SK-N-SH (cell line): Measurements from ENCODE around the gene LSP1. TPM values are rescaled to one million over a fixed set of nuclear protein-coding genes. Genes with fewer than 3 reads are reported as not detected.

Experiments
- CTCF ChIA-PET: fragments of 300-600, 350-600 bp; formaldehyde crosslinking; extraction: SDS; loops from one replicate; lab custom pipeline; 2021; lab: Yijun Ruan, JAX
- POLR2A ChIA-PET: fragments of 350-600 bp; sonication (Branson Sonifier 250); formaldehyde crosslinking; extraction: SDS; loops from one replicate; lab custom pipeline; 2020; ENCODE audit warnings: antibody characterized with exemption, inconsistent platforms; lab: Yijun Ruan, JAX
- DNase-seq: peaks from one replicate; pipeline ENCODE4 v3.0.0; 2012
- H2AFZ ChIP-seq: fragments of 200-600 bp; sonication (generic); 2 replicates; pipeline ENCODE4 v1.8.1; 2016; ENCODE audit warnings: antibody characterized with exemption, mild to moderate bottlenecking, low read depth
- H3F3A ChIP-seq: fragments of 200-600 bp; sonication (generic); replicated peaks from 2 replicates; pipeline ENCODE3; 2016; ENCODE audit warnings: antibody characterized with exemption, mild to moderate bottlenecking; ENCODE audit not compliant: insufficient read depth
- H3K27ac ChIP-seq, 2 experiments: fragments of 200-500 bp in 1 of 2; fragments of 200-600 bp in 1 of 2; sonication (Bioruptor generic) in 1 of 2; sonication (generic), shearing (Covaris generic) in 1 of 2; 2 replicates each; pipeline versions ENCODE4 v1.5.1 to v1.6.1; 2014 to 2016; ENCODE audit warnings: low read depth in 2 of 2, inconsistent platforms in 1 of 2, low read length in 1 of 2, mild to moderate bottlenecking in 1 of 2, mixed read lengths in 1 of 2
- H3K27me3 ChIP-seq: fragments of 200-600 bp; sonication (generic), shearing (Covaris generic); 2 replicates; pipeline ENCODE4 v1.6.1; 2016; ENCODE audit warnings: mixed run types; ENCODE audit not compliant: insufficient read depth
- H3K36me3 ChIP-seq, 2 experiments: fragments of 200-500 bp in 1 of 2; fragments of 200-600 bp in 1 of 2; sonication (Bioruptor generic) in 1 of 2; sonication (generic) in 1 of 2; replicated peaks in 1 of 2; 2 replicates each; pipeline versions ENCODE3 to v1.5.1; 2014 to 2016; ENCODE audit warnings: low read length in 1 of 2, mild to moderate bottlenecking in 1 of 2; ENCODE audit not compliant: insufficient read depth in 2 of 2, control insufficient read depth in 1 of 2
- H3K4me1 ChIP-seq, 2 experiments: fragments of 200-500 bp in 1 of 2; fragments of 200-600 bp in 1 of 2; sonication (Bioruptor generic) in 1 of 2; sonication (generic), shearing (Covaris generic) in 1 of 2; 2 replicates each; pipeline versions ENCODE4 v1.5.1 to v1.6.1; 2014 to 2016; ENCODE audit warnings: low read depth in 1 of 2, low read length in 1 of 2, mixed run types in 1 of 2; ENCODE audit not compliant: insufficient read depth in 2 of 2, control insufficient read depth in 1 of 2
- H3K4me2 ChIP-seq: fragments of 200-600 bp; sonication (generic), shearing (Covaris generic); 2 replicates; pipeline ENCODE4 v1.6.1; 2017; ENCODE audit warnings: mixed run types
- H3K4me3 ChIP-seq, 2 experiments: fragments of 200-500 bp in 1 of 2; fragments of 200-600 bp in 1 of 2; sonication (Bioruptor generic) in 1 of 2; sonication (generic), shearing (Covaris generic) in 1 of 2; 2 replicates each; pipeline versions ENCODE4 v1.5.1 to v1.8.1; 2014 to 2016; ENCODE audit warnings: low read depth in 2 of 2, inconsistent platforms in 1 of 2, low read length in 1 of 2, mild to moderate bottlenecking in 1 of 2, mixed read lengths in 1 of 2, moderate library complexity in 1 of 2
- H3K79me2 ChIP-seq: fragments of 200-600 bp; sonication (generic); 2 replicates; pipeline ENCODE4 v1.8.1; 2017; ENCODE audit warnings: mild to moderate bottlenecking; ENCODE audit not compliant: insufficient read depth
- H3K9ac ChIP-seq: fragments of 200-600 bp; sonication (generic); 2 replicates; pipeline ENCODE4 v1.6.1; 2017; ENCODE audit warnings: mixed run types
- H3K9me2 ChIP-seq: fragments of 200-600 bp; sonication (generic); 2 replicates; pipeline ENCODE4 v1.6.1; 2017; ENCODE audit warnings: mixed run types
- H3K9me3 ChIP-seq: fragments of 200-600 bp; sonication (generic); 2 replicates; pipeline ENCODE4 v1.6.1; 2017; ENCODE audit warnings: mixed run types, mild to moderate bottlenecking, moderate library complexity
- H4K20me1 ChIP-seq: fragments of 200-600 bp; sonication (generic); 2 replicates; pipeline ENCODE4 v1.6.1; 2017; ENCODE audit warnings: mild to moderate bottlenecking, mixed run types; ENCODE audit not compliant: insufficient read depth
- EP300 ChIP-seq, 2 experiments: IDR thresholded peaks; 2 replicates each; pipeline versions ENCODE4 v1.4.0 to v1.6.1; 2012; ENCODE audit warnings: borderline replicate concordance in 1 of 2, low read depth in 1 of 2, low read length in 1 of 2
- FOXJ3 ChIP-seq: sonication (generic); formaldehyde crosslinking; IDR thresholded peaks from 2 replicates; pipeline ENCODE4 v1.5.1; 2020; ENCODE audit warnings: mild to moderate bottlenecking, missing genetic modification reagents
- FOXM1 ChIP-seq: IDR thresholded peaks from 2 replicates; pipeline ENCODE4 v1.4.0; 2012; ENCODE audit warnings: low read depth, mild to moderate bottlenecking
- GABPA ChIP-seq: IDR thresholded peaks from 2 replicates; pipeline ENCODE4 v1.4.0; 2012; ENCODE audit warnings: low read depth, mild to moderate bottlenecking
- MEF2A ChIP-seq: IDR thresholded peaks from 2 replicates; pipeline ENCODE4 v1.4.0; 2012; ENCODE audit warnings: low read depth, borderline replicate concordance
- MXI1 ChIP-seq: IDR thresholded peaks from 2 replicates; pipeline ENCODE4 v1.6.1; 2012; ENCODE audit warnings: mild to moderate bottlenecking, low read depth, low read length, improper control_type of control experiment
- NFIC ChIP-seq: IDR thresholded peaks from 2 replicates; pipeline ENCODE4 v1.4.0; 2012; ENCODE audit warnings: borderline replicate concordance
- PBX3 ChIP-seq: IDR thresholded peaks from 2 replicates; pipeline ENCODE4; 2012
- REST ChIP-seq: IDR thresholded peaks from 2 replicates; pipeline ENCODE4 v1.6.1; 2012; ENCODE audit warnings: mild to moderate bottlenecking, low read depth, low read length, moderate library complexity
- RXRA ChIP-seq: IDR thresholded peaks from 2 replicates; pipeline ENCODE4 v1.4.0; 2012; ENCODE audit warnings: low read depth, mild to moderate bottlenecking, borderline replicate concordance
- SIN3A ChIP-seq: IDR thresholded peaks from 2 replicates; pipeline ENCODE4 v1.6.1; 2012; ENCODE audit warnings: low read depth, mild to moderate bottlenecking, low read length, moderate library complexity, borderline replicate concordance
- WGBS: methylation state at CpG from one replicate; pipeline ENCODE4 v1.1.6; 2017; ENCODE audit warnings: low lambda C conversion rate; 5-methylcytosine and 5-hydroxymethylcytosine counted together
- polyA plus RNA-seq, 3 experiments: library from polyadenylated mRNA; depleted of rRNA; stranded (reverse); fragments of >200 nt; gene quantifications; 2 replicates each; pipeline ENCODE4 v1.2.3, GENCODE V29; 2012
- TF ChIP-seq, protein P1 (sequence below): IDR thresholded peaks from 2 replicates; pipeline ENCODE4 v1.4.0; 2012; ENCODE audit warnings: low read depth

LSP1 gene
- polyA plus RNA-seq, 1 of the 3 experiments (the other 2 are of a cell fraction) = 0.38 TPM

DNA sequence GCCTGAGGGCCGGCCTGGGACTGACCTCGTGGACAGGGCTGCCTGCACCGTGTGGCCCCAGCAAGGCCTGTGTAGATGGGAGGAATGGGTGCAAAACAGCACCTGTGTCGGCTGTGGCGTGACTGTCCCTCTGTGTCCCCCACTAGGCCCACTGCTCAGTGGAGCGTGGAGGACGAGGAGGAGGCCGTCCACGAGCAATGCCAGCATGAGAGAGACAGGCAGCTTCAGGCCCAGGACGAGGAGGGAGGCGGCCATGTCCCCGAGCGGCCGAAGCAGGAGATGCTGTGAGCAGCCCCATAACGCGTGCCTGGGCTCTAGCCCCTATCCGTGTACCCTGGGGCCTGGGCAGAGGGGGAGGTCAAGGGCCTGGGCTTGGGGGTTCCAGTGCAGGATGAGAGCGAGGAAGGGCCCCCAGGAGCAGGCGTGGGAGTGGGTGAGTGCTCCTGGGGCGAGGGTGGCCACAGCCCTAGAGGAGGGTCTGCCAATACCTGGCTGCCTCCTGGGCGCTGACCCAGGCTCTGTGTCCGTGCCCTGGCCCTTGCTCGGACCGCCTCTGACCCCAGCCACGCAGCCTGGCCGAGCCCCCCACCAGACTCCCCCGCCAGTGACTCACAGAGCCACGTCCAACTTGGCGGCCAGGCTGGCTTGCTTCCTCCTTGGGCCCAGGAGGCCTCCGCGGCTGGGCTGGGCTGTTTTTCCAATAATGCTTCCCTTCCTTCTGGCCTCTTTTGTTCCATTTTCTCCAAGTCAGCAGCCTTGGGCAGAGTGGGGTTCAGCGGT lies 27.2 kb downstream of the LSP1 start:
- H3K4me1 ChIP-seq = peaks cover 0 to 43% of the 10 kb centered on the region in 2 experiments; a peak in 2 of 4 replicates
- no peak overlapping the region; a peak in 1 of 4 replicates for H3K27ac ChIP-seq
- TF ChIP-seq NFIC (no peak), EP300 (IDR thresholded peaks at IDR 0.05; ENCODE audit: borderline replicate concordance in 1 of 2, low read depth in 1 of 2, low read length in 1 of 2) (no peak), RXRA (no peak), FOXJ3 (CRISPR knock-in tag) (no peak), FOXM1 (no peak), REST (no peak), GABPA (no peak), MEF2A (no peak), PBX3 (no peak), SIN3A (no peak), MXI1 (no peak)
- TF ChIP-seq, protein P1, sequence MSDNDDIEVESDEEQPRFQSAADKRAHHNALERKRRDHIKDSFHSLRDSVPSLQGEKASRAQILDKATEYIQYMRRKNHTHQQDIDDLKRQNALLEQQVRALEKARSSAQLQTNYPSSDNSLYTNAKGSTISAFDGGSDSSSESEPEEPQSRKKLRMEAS = no peak
- DNase-seq = peak; percentile 25
- no peaks in the 10 kb centered on the region for H4K20me1 ChIP-seq
- H3K9ac ChIP-seq = no peak overlapping the region
- H3K9me2 ChIP-seq = no peaks in the 10 kb centered on the region
- H3K9me3 ChIP-seq = no peaks in the 10 kb centered on the region
- H3K4me3 ChIP-seq = no peak overlapping the region
- H2AFZ ChIP-seq = no peak overlapping the region
- H3K36me3 ChIP-seq = no peaks in the 10 kb centered on the region
- no peaks in the 10 kb centered on the region for H3K27me3 ChIP-seq
- 87% methylated on average over 20 of the region's 32 CpGs for WGBS
- no peaks in the 10 kb centered on the region for H3K79me2 ChIP-seq
- POLR2A ChIA-PET = interaction anchor here (1.2 kb wide), 1 partner anchor 117 kb away, joined by 4 read pairs; the partner anchor contains the start of gene H19
- no peaks in the 10 kb centered on the region for H3F3A ChIP-seq
- H3K4me2 ChIP-seq = no peak overlapping the region
- CTCF ChIA-PET = interaction anchor here (0.6 to 5.0 kb wide), 7 partner anchors 42 to 271 kb away, joined by 3 to 179 read pairs (median 32); partner anchors contain the start of gene TNNI2
